Activated CD4-positive, alpha-beta T cell treated with anti-CD3 and anti-CD28 coated beads, Interleukin-2, amount 10 ng/mL, durations not matched to agents 7 days and 5 days (primary cell): Measurements from ENCODE around the gene CSNK1A1. TPM values are rescaled to one million over a fixed set of nuclear protein-coding genes. Genes with fewer than 3 reads are reported as not detected.
"Not testable (repeated sequence)": the region's sequence is repeated elsewhere in the genome, so short reads cannot be mapped to it uniquely, and the experiment has no call there.

Source experiments
- CTCF ChIA-PET: fragments of 350-600 bp; sonication (Branson Sonifier 250); formaldehyde crosslinking; loops from one replicate; lab custom pipeline; 2021; ENCODE audit warnings: antibody characterized with exemption; lab: Charles Lee
- POLR2A ChIA-PET: fragments of 350-600 bp; sonication (Branson Sonifier 250); formaldehyde crosslinking; loops from one replicate; lab custom pipeline; 2021; ENCODE audit warnings: antibody characterized with exemption; lab: Charles Lee
- DNase-seq: peaks from one replicate; pipeline ENCODE4 v3.0.0-alpha.2; 2020
- H3K27ac Mint-ChIP-seq: one replicate; pipeline ENCODE4 v1.8.0; 2021; ENCODE audit warnings: mild to moderate bottlenecking, moderate library complexity, mixed read lengths
- H3K27me3 Mint-ChIP-seq: one replicate; pipeline ENCODE4 v1.8.0; 2021; ENCODE audit warnings: mixed read lengths
- H3K36me3 Mint-ChIP-seq: one replicate; pipeline ENCODE4 v1.8.0; 2021; ENCODE audit warnings: low read depth, mixed read lengths
- H3K4me1 Mint-ChIP-seq: one replicate; pipeline ENCODE4 v1.8.0; 2021; ENCODE audit warnings: mixed read lengths
- H3K4me3 Mint-ChIP-seq: one replicate; pipeline ENCODE4 v1.8.0; 2021; ENCODE audit warnings: mild to moderate bottlenecking, moderate library complexity, mixed read lengths
- H3K9me3 Mint-ChIP-seq: one replicate; pipeline ENCODE4 v1.8.0; 2021; ENCODE audit warnings: mixed read lengths
- total RNA-seq, 2 experiments: library from RNA; stranded (reverse); gene quantifications; one replicate each; pipeline ENCODE4 v1.2.3, GENCODE V29; 2021

CSNK1A1 gene
- total RNA-seq, 2 experiments from 2014 or later: 164 to 199 TPM

DNA sequence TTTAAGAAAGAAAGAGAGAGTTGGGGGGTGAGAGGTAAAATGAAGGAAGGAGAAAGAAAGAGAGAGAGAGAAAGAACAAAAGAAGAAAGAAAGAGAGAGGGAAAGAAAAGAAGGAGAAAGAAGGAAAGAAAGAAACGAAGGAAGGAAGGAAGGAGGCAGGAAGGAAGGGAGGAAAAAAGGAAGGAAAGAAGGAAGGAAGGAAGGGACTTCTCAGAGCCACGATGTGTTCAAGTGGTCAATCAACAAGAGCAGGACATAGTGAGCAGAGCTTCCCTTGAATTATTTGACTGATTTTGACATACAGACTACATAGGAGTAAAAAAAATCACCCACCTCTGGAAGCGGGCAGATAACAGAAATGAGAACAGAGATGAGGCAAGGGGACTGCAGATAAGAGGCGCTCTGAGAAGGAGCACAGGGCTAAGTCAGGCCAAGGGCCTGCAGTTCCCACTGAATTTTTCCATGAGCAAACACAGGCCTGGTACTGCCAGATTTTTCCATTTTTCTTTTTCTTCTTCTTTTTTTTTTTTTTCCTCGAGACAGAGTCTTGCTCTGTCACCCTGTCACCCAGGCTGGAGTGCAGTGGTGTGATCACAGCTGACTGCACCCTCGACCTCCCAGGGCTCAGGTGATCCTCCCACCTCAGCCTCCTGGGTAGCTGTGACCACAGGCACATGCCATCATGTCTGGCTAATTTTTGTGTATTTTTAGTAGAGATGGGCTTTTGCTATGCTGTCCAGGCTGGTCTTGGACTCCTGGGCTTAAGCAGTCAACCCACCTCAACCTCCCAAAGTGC, 94.4 kb downstream of the CSNK1A1 start:
- POLR2A ChIA-PET: no interaction called here
- Mint-ChIP-seq H3K9me3 (no peaks in the 10 kb centered on the region), H3K36me3 (no peaks in the 10 kb centered on the region), H3K27ac (no peak overlapping the region), H3K27me3 (no peaks in the 10 kb centered on the region), H3K4me1 (peaks cover 3% of the 10 kb centered on the region), H3K4me3 (no peak overlapping the region)
- CTCF ChIA-PET: interaction anchor here (1.4 to 2.2 kb wide), 4 partner anchors 11 to 58 kb away, joined by 4 to 6 read pairs (median 5); no protein-coding TSS in a partner anchor
- no peak for DNase-seq

DNA sequence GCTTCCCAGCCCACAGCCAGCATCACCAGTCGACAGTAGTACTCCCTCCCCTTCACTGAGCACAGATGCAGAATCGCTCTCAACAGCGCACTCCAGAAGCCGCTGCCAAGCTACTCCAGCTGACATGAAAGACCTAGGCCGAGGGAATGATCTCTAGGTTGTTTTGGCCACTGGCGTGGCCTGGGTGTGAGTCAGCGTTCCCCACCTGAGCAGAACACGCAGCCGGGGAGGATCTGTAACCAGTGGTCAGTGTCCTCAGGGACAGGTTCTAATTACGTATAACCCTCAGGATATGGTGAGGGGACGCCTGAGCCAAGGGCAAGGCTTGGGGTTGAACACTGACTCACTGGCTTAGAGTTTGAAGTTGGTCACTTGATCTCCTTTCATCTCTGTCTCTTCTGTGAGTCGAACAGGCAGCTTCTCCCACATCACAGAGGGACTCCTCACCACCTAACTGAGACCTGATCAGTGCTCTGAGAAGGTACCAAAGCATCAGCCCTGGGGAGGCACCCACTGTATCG, 95.3 kb downstream of the CSNK1A1 start:
- DNase-seq: no peak
- no peaks in the 10 kb centered on the region for H3K9me3 Mint-ChIP-seq
- no peak overlapping the region for H3K4me3 Mint-ChIP-seq
- H3K27ac Mint-ChIP-seq: no peak overlapping the region
- peaks cover 4% of the 10 kb centered on the region for H3K4me1 Mint-ChIP-seq
- H3K36me3 Mint-ChIP-seq: no peaks in the 10 kb centered on the region
- no peaks in the 10 kb centered on the region for H3K27me3 Mint-ChIP-seq
- ChIA-PET CTCF (interaction anchor here (1.1 to 2.2 kb wide), 6 partner anchors 10 to 59 kb away, joined by 3 to 5 read pairs (median 4); no protein-coding TSS in a partner anchor), POLR2A (no interaction called here)

DNA sequence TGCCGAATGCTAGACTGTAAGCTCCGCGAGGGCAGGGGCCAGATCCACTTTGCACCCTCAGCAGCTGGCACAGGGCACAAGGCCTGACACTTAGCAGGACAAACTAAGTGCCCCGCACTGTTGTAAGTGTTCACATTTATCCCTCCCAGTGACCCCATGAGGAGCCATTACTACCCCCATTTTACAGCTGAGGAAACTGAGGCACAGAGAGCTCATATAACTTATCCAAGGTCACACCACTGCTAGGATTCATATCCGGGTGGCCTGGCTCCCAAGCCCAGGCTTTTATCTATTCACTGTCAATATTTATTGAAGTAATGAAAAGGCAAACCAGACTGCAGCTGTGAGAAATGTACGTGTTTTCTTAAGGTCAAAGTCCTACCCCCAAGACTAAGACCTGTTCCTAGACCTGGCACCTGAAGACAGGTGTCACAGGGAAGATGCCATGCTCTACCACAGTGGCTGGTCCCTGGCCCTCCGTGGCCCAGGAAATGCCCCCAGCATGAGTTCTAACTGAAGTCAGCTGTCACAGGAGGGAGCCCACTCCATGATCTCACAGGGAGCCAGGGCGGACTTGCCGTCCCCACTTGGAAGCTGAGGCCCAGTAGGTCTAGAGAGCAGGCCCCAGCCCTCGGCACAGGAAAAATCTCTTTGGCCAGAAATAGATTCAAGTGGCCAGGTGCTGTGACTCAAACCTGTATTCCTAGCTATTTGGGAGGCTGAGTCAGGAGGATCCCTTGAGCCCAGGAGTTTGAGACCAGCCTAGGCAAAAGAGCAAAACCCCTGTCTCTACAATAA, 97.4 kb downstream of the CSNK1A1 start:
- no peak for DNase-seq
- no peaks in the 10 kb centered on the region for H3K9me3 Mint-ChIP-seq
- peaks cover 4% of the 10 kb centered on the region for H3K4me1 Mint-ChIP-seq
- H3K4me3 Mint-ChIP-seq: no peak overlapping the region
- H3K36me3 Mint-ChIP-seq: no peaks in the 10 kb centered on the region
- POLR2A ChIA-PET: no interaction called here
- CTCF ChIA-PET: interaction anchor here (0.7 to 2.3 kb wide), 4 partner anchors 13 to 161 kb away, joined by 3 to 10 read pairs (median 4); partner anchors contain the start of gene CSNK1A1
- H3K27me3 Mint-ChIP-seq: no peaks in the 10 kb centered on the region
- no peak overlapping the region for H3K27ac Mint-ChIP-seq

DNA sequence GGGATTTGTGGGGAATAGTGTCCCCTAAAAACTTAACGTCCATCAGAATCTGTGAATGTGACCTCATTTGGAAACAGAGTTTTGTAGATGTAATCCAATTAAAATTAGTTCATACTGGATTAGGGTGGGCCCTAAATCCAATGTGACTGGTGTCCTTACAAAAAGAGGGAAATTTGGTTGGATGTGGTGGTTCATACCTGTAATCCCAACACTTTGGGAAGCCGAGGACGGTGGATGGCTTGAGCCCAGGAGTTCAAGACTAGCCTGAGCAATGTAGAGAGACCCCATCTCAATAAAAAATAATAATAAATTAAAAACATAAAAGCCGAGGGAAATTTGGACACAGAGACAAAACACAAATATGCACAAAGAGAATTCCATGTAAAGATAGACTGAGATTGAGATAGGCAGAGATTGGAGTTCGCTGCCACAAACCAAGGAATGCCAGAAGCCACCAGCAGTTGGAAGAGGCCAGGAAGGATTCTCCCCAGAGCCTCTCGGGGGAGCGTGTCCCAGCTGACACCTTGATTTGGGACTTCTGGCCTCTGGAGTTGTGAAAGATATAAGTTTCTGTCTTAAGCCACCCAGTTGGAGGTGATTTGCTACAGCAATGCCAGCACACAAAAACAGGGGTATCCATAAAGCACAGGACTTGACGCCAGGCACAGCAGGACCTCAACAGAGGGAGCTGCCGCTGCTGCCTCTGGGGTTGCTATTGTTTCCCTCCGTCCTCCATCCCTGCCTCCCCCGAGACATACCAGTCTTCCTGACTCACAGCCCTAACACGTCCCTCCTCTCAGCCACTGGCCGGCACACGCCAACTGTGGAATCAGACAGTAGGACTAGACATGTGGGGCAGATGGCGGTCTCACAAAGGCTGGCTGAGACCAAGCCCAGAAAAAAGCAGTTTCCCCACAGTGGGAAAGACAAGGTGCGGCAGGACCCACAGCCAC, 98.3 kb downstream of the CSNK1A1 start:
- no peaks in the 10 kb centered on the region for H3K9me3 Mint-ChIP-seq
- POLR2A ChIA-PET: no interaction called here
- no peaks in the 10 kb centered on the region for H3K36me3 Mint-ChIP-seq
- H3K27ac Mint-ChIP-seq: no peak overlapping the region
- H3K27me3 Mint-ChIP-seq: no peaks in the 10 kb centered on the region
- peaks cover 4% of the 10 kb centered on the region for H3K4me1 Mint-ChIP-seq
- H3K4me3 Mint-ChIP-seq: no peak overlapping the region
- CTCF ChIA-PET: interaction anchor here (0.7 to 2.3 kb wide), 2 partner anchors 13 to 160 kb away, joined by 3 to 10 read pairs; no protein-coding TSS in a partner anchor
- no peak for DNase-seq

DNA sequence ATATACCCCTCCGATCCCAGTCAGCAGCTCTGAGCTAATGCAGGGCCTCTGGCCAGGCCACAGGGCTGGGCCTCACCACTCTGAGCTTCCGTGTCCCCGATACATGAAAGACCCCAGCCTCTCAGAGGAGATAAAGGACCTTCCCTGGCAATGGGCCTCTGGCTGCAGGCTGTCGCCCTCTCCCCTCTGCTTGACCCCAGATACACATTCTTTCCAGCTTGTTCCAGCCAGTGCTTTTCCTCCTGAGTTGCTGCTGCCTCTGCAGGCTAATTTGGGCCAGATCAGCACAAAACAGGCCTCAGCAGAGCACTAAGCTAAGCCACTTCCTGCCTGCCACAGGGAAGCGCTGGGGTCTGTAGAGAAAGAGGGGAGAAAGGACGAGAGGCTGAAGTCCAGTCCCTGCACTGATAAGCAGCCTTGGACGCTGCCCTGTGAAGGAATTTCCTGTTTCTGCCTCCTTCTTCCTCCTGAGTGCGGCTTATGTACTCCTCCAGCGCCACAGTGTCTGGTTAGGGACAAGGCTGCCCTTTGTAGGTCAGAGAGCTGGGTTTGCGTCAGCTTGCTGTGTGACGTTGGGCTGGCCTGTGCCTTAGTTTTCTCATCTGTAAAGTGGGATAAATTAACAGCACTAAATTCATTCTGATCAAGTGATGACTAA, 99.1 kb downstream of the CSNK1A1 start:
- Mint-ChIP-seq H3K27me3 (no peaks in the 10 kb centered on the region), H3K9me3 (no peaks in the 10 kb centered on the region), H3K4me1 (peaks cover 4% of the 10 kb centered on the region), H3K36me3 (no peaks in the 10 kb centered on the region), H3K4me3 (no peak overlapping the region), H3K27ac (no peak overlapping the region)
- CTCF ChIA-PET: interaction anchor here (1.3 to 2.3 kb wide), 2 partner anchors 12 to 25 kb away, joined by 3 to 10 read pairs; no protein-coding TSS in a partner anchor
- no peak for DNase-seq
- POLR2A ChIA-PET: no interaction called here

DNA sequence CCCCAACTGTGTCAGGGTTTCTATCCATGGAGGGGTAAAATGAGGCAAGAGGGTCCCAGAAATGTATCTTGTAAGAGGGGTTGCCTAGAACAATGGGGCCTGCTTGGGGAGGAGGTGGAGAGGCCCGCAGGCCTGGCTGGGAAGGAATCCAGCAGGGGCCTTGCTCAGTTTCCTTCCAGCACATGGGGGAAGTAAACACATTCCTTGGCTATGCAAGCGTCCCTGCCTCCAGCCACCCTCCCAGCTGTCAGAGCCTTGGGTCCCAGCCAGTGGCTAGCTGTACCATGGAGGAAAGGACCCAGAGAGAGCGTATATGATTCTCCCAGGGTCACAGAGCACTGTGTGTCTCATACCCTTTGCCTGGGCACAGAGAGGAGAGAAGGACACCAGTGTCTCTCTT, 101.0 kb downstream of the CSNK1A1 start:
- ChIA-PET CTCF (no interaction called here), POLR2A (no interaction called here)

DNA sequence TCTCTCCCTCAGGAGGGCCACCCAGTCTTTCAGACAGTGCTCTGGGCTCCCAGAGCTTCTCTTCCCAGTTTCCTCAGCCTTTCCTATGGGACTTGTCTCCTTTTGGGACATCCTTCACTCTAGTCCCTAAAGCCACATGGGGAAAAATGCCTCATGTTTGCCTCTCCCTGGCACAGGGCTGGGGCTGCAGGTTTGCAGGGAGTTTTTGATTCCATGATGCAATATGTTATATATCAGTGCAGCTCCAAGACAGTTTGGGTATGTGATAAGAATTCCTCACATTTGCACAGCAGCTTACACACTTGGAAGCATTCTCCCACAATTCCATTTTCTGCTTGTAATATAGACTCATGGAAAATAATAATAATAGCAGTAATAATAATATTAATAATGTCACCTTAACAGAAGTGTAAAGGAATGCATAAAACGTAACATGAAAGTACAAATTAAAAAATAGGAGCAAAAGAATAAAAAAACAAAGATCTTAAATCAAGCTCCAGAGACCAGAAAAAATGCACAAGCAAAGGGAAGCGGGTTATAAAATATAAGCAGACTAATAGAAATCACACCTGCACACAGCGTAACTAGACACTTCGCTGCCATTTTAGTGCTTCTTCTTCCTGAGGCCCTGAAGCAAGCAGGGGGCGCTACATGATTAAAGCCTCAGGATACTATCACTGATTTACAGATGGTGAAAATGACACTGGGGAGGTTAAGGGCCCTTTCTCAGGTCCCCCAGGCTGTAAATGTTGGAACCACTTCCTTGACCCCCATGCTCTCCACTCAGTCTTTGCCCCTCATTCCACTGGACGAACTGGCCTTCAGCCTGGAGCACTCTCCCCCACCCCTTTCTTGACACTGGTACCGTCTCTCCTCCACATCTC, 102.2 kb downstream of the CSNK1A1 start:
- no peaks in the 10 kb centered on the region for H3K36me3 Mint-ChIP-seq
- peaks cover 2% of the 10 kb centered on the region for H3K9me3 Mint-ChIP-seq
- ChIA-PET POLR2A (no interaction called here), CTCF (interaction anchor here (1.0 to 1.2 kb wide), 2 partner anchors 9 to 114 kb away, joined by 3 to 4 read pairs; no protein-coding TSS in a partner anchor)
- no peak for DNase-seq
- H3K4me3 Mint-ChIP-seq: no peak overlapping the region
- H3K4me1 Mint-ChIP-seq: peaks cover 4% of the 10 kb centered on the region
- no peaks in the 10 kb centered on the region for H3K27me3 Mint-ChIP-seq
- H3K27ac Mint-ChIP-seq: no peak overlapping the region

More for the DNA sequence above, 101.0 kb downstream of the CSNK1A1 start:
- Mint-ChIP-seq H3K4me1 (peaks cover 4% of the 10 kb centered on the region), H3K9me3 (no peaks in the 10 kb centered on the region), H3K36me3 (no peaks in the 10 kb centered on the region), H3K27me3 (no peaks in the 10 kb centered on the region), H3K27ac (no peak overlapping the region), H3K4me3 (no peak overlapping the region)
- no peak for DNase-seq

DNA sequence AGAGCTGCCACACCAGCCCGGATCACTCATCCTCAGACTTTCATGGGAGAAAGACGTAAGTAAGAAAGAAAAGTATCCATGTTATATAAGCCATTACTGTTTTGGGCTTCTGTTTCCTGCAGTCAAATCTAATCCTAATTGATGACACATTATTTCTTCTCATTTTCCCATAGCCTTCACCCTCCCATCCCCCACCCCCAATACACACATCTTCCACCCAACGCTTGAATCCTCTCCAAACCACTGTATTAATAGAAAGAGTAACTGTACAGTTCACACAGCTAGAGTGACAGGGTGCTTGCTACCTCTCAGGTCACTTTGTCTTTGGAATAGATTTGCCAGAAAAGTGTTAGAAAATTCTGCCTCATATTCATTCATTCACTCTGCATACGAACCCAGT, 102.8 kb downstream of the CSNK1A1 start:
- H3K27ac Mint-ChIP-seq: no peak overlapping the region
- ChIA-PET CTCF (interaction anchor here (1.0 to 1.2 kb wide), 2 partner anchors 8 to 115 kb away, joined by 3 to 4 read pairs; no protein-coding TSS in a partner anchor), POLR2A (no interaction called here)
- no peak for DNase-seq
- no peak overlapping the region for H3K4me3 Mint-ChIP-seq
- peaks cover 4% of the 10 kb centered on the region for H3K4me1 Mint-ChIP-seq
- no peaks in the 10 kb centered on the region for H3K36me3 Mint-ChIP-seq
- H3K9me3 Mint-ChIP-seq: peaks cover 2% of the 10 kb centered on the region
- H3K27me3 Mint-ChIP-seq: no peaks in the 10 kb centered on the region

DNA sequence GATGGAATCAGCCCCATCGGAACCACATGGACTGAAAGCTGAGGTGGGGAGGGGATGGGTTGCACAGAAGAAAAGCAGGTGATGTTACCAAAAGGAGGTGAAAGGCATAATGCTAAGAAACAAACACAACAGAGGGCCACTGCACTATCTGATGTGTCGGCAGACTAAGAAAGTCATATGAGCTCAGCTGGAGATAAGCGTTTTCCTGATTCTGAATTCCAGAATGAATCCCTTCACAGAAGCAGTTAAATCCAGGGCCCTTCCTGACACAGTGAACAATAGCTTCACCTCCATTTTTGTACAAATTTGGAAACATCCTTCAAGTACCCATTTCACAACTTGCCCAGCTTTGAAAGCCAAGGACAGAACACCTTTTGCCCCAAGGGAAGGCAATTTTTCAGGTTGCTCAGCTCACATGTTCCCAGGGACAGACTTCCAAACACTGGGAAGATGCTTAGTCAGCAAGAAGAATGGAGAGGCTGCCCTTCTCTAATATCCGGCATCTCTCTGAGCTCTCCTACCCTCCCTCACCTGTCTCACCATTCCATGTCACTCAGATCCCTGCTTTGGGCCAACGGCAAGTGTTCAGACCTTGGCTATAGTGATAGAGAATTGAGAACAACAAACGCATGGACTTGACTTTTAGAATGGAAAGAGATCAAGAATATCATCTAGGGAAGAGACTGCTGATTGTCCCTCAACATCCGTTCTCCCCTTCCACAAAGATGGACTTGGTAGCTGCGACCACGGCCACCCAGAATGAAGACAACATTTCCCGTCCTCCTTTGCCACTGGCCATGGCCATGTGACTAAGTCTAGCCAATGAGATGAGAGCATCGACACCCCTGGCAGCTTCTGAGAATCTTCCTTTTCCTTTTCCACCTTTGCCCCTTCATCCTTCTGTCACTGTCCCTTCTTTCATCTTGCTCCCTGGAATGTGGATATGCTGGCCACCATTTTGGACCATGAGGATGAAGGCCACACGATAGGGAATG, 103.6 kb downstream of the CSNK1A1 start:
- POLR2A ChIA-PET: no interaction called here

DNA sequence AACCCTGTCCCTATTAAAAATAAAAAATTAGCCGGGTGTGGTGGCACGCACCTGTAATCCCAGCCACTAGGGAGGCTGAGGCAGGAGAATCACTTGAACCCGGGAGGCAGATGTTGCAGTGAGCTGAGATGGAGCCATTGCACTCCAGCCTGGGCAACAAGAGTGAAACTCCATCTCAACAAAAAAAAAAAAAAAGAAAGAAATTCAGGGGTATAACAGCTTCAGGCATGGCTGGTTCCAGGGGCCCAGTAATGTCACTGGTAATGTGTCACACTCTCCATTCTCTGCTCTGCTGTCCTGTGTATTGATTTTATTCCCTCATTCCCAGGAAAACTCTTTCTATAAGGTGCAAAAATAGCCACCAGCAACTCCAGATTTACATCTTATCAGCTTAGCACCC, 104.4 kb downstream of the CSNK1A1 start:
- CTCF ChIA-PET: interaction anchor here (0.8 to 6.2 kb wide), 5 partner anchors 9 to 119 kb away, joined by 3 to 33 read pairs (median 5); no protein-coding TSS in a partner anchor
- DNase-seq, H3K27ac Mint-ChIP-seq, H3K27me3 Mint-ChIP-seq, H3K36me3 Mint-ChIP-seq, H3K9me3 Mint-ChIP-seq, H3K4me1 Mint-ChIP-seq, POLR2A ChIA-PET, H3K4me3 Mint-ChIP-seq: not testable (repeated sequence)

More for the DNA sequence above, 103.6 kb downstream of the CSNK1A1 start:
- no peaks in the 10 kb centered on the region for H3K27me3 Mint-ChIP-seq
- CTCF ChIA-PET: interaction anchor here (0.8 to 6.2 kb wide), 5 partner anchors 9 to 133 kb away, joined by 3 to 33 read pairs (median 3); no protein-coding TSS in a partner anchor
- H3K9me3 Mint-ChIP-seq: peaks cover 2% of the 10 kb centered on the region
- no peak overlapping the region for H3K4me3 Mint-ChIP-seq
- peaks cover 4% of the 10 kb centered on the region for H3K4me1 Mint-ChIP-seq
- no peak for DNase-seq
- H3K36me3 Mint-ChIP-seq: no peaks in the 10 kb centered on the region
- H3K27ac Mint-ChIP-seq: no peak overlapping the region
